ENCODE measurements around the gene GNG2. TPM values are rescaled to one million over a fixed set of nuclear protein-coding genes. Genes with fewer than 3 reads are reported as not detected.

Gene GNG2
- total RNA-seq = 100 to 1,000 TPM in 1 of 2 donors, 10 to 100 TPM in 1; 99.1 to 132 TPM

DNA sequence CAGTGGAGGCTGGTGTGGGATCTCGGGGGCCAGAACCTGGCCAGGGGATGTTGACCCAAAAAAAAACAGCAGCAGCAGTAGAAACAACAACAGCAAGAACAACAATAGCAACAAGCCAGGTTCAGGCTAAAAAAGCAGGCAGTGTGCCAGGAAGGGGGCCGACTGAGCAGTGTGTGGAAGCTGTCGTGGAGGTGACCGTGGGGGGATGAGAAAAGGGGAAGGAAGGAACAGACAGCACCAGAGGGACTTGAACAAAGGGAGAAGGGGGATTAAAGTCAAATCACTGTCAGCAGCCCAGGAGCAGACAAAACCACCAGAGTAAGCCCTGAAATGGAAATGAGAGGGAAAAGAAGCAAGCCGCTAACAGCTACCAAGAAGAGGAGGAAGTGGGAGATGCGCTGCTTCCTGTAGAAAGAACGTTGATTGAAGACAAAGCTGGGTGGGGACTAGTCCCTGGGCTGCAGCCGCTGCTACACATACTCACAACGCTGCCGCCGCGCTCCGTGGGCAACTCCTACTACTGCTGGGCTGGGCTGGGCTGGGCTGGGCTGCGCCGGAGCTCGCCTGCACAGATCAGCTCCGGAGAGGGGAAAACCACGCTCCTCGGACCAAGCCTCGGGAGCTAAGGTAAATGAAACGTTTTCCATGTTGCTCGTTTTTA, at the start of gene GNG2:
Gene GNG2, plus strand, starts transcription at position 449 of the 661 bp plus-strand sequence. CDS start 90,067 bp downstream, outside the sequence.
- peak within 1 kb of the TSS; percentile 99 for H3K27ac Mint-ChIP-seq
- no peaks in the 10 kb centered on the region for H3K27me3 Mint-ChIP-seq
- H3K4me3 Mint-ChIP-seq = no peak within 1 kb of the TSS
- ATAC-seq (replicated peaks) = peak; percentile 91
- H3K9me3 Mint-ChIP-seq = no peaks in the 10 kb centered on the region
- H3K4me1 Mint-ChIP-seq = peaks cover 31% of the 10 kb centered on the region
- H3K36me3 Mint-ChIP-seq (ENCODE audit: low read depth) = peaks cover 35% of the 10 kb centered on the region

GRCh38 chr14:51811706-51812105, 48.7 kb upstream of the GNG2 start:
- H3K9me3 Mint-ChIP-seq = no peaks in the 10 kb centered on the region

GRCh38 chr14:51816031-51816430, 44.4 kb upstream of the GNG2 start:
- Mint-ChIP-seq H3K27ac (no peak overlapping the region), H3K4me3 (no peak overlapping the region), H3K36me3 (ENCODE audit: low read depth) (no peaks in the 10 kb centered on the region), H3K27me3 (peaks cover 5% of the 10 kb centered on the region), H3K9me3 (no peaks in the 10 kb centered on the region), H3K4me1 (no peaks in the 10 kb centered on the region)
- ATAC-seq (replicated peaks) = no peak

More at GRCh38 chr14:51811706-51812105, 48.7 kb upstream of the GNG2 start:
- no peak overlapping the region for H3K4me3 Mint-ChIP-seq
- H3K4me1 Mint-ChIP-seq = no peaks in the 10 kb centered on the region
- ATAC-seq (replicated peaks) = no peak
- H3K27me3 Mint-ChIP-seq = no peaks in the 10 kb centered on the region
- H3K36me3 Mint-ChIP-seq (ENCODE audit: low read depth) = no peaks in the 10 kb centered on the region
- H3K27ac Mint-ChIP-seq = no peak overlapping the region

GRCh38 chr14:51817326-51817725, 43.1 kb upstream of the GNG2 start:
- Mint-ChIP-seq H3K9me3 (no peaks in the 10 kb centered on the region), H3K27ac (no peak overlapping the region), H3K4me1 (no peaks in the 10 kb centered on the region), H3K27me3 (peaks cover 5% of the 10 kb centered on the region), H3K36me3 (ENCODE audit: low read depth) (no peaks in the 10 kb centered on the region), H3K4me3 (no peak overlapping the region)
- no peak for ATAC-seq (replicated peaks)

- Mint-ChIP-seq H3K4me1 (no peaks in the 10 kb centered on the region), H3K9me3 (no peaks in the 10 kb centered on the region), H3K27ac (no peak overlapping the region), H3K36me3 (ENCODE audit: low read depth) (no peaks in the 10 kb centered on the region), H3K27me3 (peaks cover 5% of the 10 kb centered on the region), H3K4me3 (no peak overlapping the region)
- no peak for ATAC-seq (replicated peaks)
These were observed 41.5 kb upstream of the GNG2 start for GRCh38 chr14:51818748-51819380.

- no peaks in the 10 kb centered on the region for H3K9me3 Mint-ChIP-seq
- ATAC-seq (replicated peaks) = no peak
- H3K27me3 Mint-ChIP-seq = peaks cover 5% of the 10 kb centered on the region
- H3K36me3 Mint-ChIP-seq (ENCODE audit: low read depth) = no peaks in the 10 kb centered on the region
- H3K27ac Mint-ChIP-seq = no peak overlapping the region
- no peaks in the 10 kb centered on the region for H3K4me1 Mint-ChIP-seq
- H3K4me3 Mint-ChIP-seq = no peak overlapping the region
These were observed 38.6 kb upstream of the GNG2 start for GRCh38 chr14:51821822-51822221.

GRCh38 chr14:51822499-51822898, 37.9 kb upstream of the GNG2 start:
- Mint-ChIP-seq H3K4me1 (no peaks in the 10 kb centered on the region), H3K36me3 (ENCODE audit: low read depth) (no peaks in the 10 kb centered on the region), H3K9me3 (no peaks in the 10 kb centered on the region), H3K4me3 (no peak overlapping the region), H3K27me3 (peaks cover 5% of the 10 kb centered on the region), H3K27ac (no peak overlapping the region)
- ATAC-seq (replicated peaks) = no peak

GRCh38 chr14:51823706-51824105, 36.7 kb upstream of the GNG2 start:
- Mint-ChIP-seq H3K36me3 (ENCODE audit: low read depth) (no peaks in the 10 kb centered on the region), H3K4me3 (no peak overlapping the region), H3K27me3 (peaks cover 5% of the 10 kb centered on the region), H3K4me1 (no peaks in the 10 kb centered on the region), H3K9me3 (no peaks in the 10 kb centered on the region), H3K27ac (no peak overlapping the region)
- ATAC-seq (replicated peaks) = no peak

DNA sequence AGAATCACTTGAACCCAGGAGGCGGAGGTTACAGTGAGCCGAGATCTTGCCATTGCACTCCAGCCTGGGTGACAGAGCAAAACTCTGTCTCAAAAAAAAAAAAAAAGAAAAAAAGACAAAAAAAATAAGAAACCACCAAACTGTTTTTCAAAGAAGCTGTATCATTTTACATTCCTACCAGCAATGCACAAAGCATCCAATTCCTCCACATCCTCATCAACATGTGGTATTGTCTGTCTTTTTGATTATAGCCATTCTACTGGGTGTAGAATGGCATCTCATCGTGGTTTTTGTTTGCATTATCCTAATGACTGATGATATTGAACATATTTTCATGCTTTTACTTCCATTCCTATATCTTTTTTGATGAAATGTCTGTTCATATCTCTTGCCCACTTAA, 36.2 kb upstream of the GNG2 start:
- peaks cover 5% of the 10 kb centered on the region for H3K27me3 Mint-ChIP-seq
- no peaks in the 10 kb centered on the region for H3K36me3 Mint-ChIP-seq (ENCODE audit: low read depth)
- ATAC-seq (replicated peaks) = no peak
- H3K27ac Mint-ChIP-seq = no peak overlapping the region
- H3K4me1 Mint-ChIP-seq = no peaks in the 10 kb centered on the region
- H3K4me3 Mint-ChIP-seq = no peak overlapping the region
- no peaks in the 10 kb centered on the region for H3K9me3 Mint-ChIP-seq

DNA sequence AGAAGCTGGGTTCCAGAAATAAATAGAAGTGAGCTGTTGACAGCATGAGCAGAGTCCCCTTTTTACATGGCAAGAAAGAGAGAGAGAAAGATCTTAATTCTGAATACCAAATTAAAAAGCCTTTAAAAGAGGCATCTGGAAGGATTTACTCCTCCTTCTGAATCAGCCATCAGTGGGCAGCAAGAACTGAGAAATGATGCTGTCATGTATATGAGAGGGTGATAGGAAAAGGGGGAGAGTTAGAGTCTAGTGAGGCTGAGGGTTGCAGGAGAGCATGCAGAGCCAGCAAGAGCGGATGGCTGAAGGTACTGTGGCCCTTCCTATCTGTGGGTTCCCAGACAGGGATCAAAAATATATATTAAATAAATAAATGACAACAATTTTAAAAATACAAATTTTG, 34.5 kb upstream of the GNG2 start:
- Mint-ChIP-seq H3K4me3 (no peak overlapping the region), H3K4me1 (no peaks in the 10 kb centered on the region), H3K27me3 (no peaks in the 10 kb centered on the region), H3K27ac (no peak overlapping the region), H3K9me3 (no peaks in the 10 kb centered on the region), H3K36me3 (ENCODE audit: low read depth) (no peaks in the 10 kb centered on the region)
- ATAC-seq (replicated peaks) = no peak

GRCh38 chr14:51828017-51828797, 32.2 kb upstream of the GNG2 start:
- ATAC-seq (replicated peaks) = peak; percentile 99
- Mint-ChIP-seq H3K9me3 (peaks cover 4% of the 10 kb centered on the region), H3K4me1 (no peaks in the 10 kb centered on the region), H3K4me3 (no peak overlapping the region), H3K27me3 (no peaks in the 10 kb centered on the region), H3K36me3 (ENCODE audit: low read depth) (no peaks in the 10 kb centered on the region), H3K27ac (no peak overlapping the region)

DNA sequence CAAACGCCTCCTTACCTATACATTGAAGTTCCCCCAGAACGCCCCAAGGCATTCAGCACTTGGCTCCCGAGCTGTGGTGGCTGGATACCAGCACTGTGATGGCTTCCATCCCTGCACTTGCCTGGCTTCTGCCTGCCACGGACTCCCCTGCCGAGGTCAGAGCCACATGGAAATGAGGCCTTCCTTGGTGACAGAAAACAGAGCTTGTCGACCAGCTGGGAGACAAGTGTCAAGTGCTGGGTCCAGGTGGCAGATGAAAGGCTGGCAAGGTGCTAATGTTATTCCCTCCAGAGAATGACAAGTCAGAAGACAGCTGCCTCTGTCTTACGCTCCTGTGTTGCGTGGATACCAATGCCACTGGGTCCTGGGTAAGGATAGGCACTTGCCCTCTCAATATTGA, 26.2 kb upstream of the GNG2 start:
- no peaks in the 10 kb centered on the region for H3K4me1 Mint-ChIP-seq
- no peak overlapping the region for H3K4me3 Mint-ChIP-seq
- H3K27ac Mint-ChIP-seq = no peak overlapping the region
- peaks cover 4% of the 10 kb centered on the region for H3K9me3 Mint-ChIP-seq
- H3K36me3 Mint-ChIP-seq (ENCODE audit: low read depth) = no peaks in the 10 kb centered on the region
- H3K27me3 Mint-ChIP-seq = no peaks in the 10 kb centered on the region
- no peak for ATAC-seq (replicated peaks)

- Mint-ChIP-seq H3K27ac (no peak overlapping the region), H3K4me1 (no peaks in the 10 kb centered on the region)
These were observed 24.0 kb upstream of the GNG2 start for GRCh38 chr14:51836417-51836816.

DNA sequence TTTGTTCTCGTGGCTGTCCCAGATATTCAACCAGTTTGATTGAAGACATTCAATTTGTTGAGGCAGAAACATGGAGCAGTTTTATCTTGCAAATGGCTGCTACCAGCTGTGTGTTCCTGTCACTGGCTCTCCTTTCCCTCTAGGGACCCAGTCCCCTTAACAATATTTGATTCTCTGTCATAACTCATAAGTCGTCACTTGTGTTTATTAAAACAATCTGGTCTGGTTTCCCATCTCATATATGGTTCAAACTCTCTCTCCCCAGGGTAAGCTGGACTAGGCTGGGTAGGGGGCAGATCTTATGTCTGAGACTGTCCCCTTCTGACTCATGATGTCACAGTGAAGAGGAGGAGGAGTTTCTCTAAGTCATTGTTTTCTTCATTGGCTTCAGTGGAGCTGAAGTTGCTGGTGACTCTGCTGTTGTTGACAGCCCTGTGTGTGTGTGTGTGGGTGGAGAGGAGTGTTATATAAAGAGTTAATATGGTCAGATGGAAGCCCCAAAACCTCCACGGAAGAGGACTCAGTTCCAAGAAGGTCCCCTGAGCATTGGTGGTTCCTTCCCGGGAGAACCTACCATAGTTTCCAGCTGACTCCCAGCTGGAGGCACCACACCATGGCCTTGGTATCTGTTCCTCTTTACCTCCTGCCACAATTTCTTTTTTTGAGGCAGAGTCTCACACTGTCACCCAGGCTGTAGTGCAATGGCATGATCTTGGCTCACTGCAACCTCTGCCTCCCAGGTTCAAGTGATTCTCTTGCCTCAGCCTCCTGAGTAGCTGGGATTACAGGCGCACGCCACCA, 16.1 kb upstream of the GNG2 start:
- Mint-ChIP-seq H3K4me1 (peaks cover 35% of the 10 kb centered on the region), H3K27me3 (no peaks in the 10 kb centered on the region), H3K36me3 (ENCODE audit: low read depth) (peaks cover 17% of the 10 kb centered on the region), H3K4me3 (peak overlapping the region; percentile 26), H3K27ac (peak overlapping the region; percentile 92), H3K9me3 (peaks cover 9% of the 10 kb centered on the region)
- no peak for ATAC-seq (replicated peaks)

More at GRCh38 chr14:51836417-51836816, 24.0 kb upstream of the GNG2 start:
- H3K4me3 Mint-ChIP-seq = no peak overlapping the region
- no peak for ATAC-seq (replicated peaks)
- peaks cover 4% of the 10 kb centered on the region for H3K9me3 Mint-ChIP-seq
- H3K27me3 Mint-ChIP-seq = no peaks in the 10 kb centered on the region
- H3K36me3 Mint-ChIP-seq (ENCODE audit: low read depth) = no peaks in the 10 kb centered on the region
